IMR-90 (cell line): ENCODE measurements around the gene ZGRF1. TPM values are rescaled to one million over a fixed set of nuclear protein-coding genes. Genes with fewer than 3 reads are reported as not detected.

Experiments used
- ATAC-seq: fragments of 200-7000 bp; cut with Tn5 transposase; 2 replicates; pipeline ENCODE4 v1.9.1; 2020; ENCODE audit warnings: low read depth, mild to moderate bottlenecking, moderate library complexity
- BruUV-seq: library from RNA; stranded (reverse); fragments of 400-500 nt; replicated peaks from 2 replicates; lab custom pipeline; 2021; lab: Mats Ljungman, UMichigan
- CTCF ChIA-PET: fragments of 300-600 bp; formaldehyde crosslinking; extraction: SDS; loops from one replicate; lab custom pipeline; 2021; ENCODE audit warnings: antibody characterized with exemption; lab: Yijun Ruan, JAX
- POLR2A ChIA-PET: fragments of 300-600 bp; sonication (Branson Sonifier 250); formaldehyde crosslinking; loops from one replicate; lab custom pipeline; 2022; ENCODE audit warnings: antibody characterized with exemption; ENCODE audit not compliant: unreplicated experiment; lab: Charles Lee
- DNase-seq: peaks from one replicate; pipeline ENCODE4 v3.0.0; 2013
- H2AFZ ChIP-seq: replicated peaks from 2 replicates; pipeline ENCODE3; 2013; ENCODE audit warnings: low read length, mild to moderate bottlenecking; ENCODE audit not compliant: poor library complexity
- H2AK5ac ChIP-seq: 2 replicates; pipeline ENCODE4 v1.6.1; 2013; ENCODE audit warnings: low read depth, low read length, inconsistent platforms
- H2AK9ac ChIP-seq: replicated peaks from 2 replicates; pipeline ENCODE3; 2013; ENCODE audit warnings: mild to moderate bottlenecking, low read depth, low read length, moderate library complexity; ENCODE audit not compliant: poor library complexity
- H2BK120ac ChIP-seq: 2 replicates; pipeline ENCODE4 v1.6.1; 2013; ENCODE audit warnings: low read depth, low read length, inconsistent platforms
- H2BK15ac ChIP-seq: 3 replicates; pipeline ENCODE4 v1.6.1; 2013; ENCODE audit warnings: low read depth, low read length, inconsistent platforms
- H2BK20ac ChIP-seq: 2 replicates; pipeline ENCODE4 v1.6.1; 2013; ENCODE audit warnings: low read depth, mild to moderate bottlenecking, inconsistent platforms, low read length, moderate library complexity
- H2BK5ac ChIP-seq: 2 replicates; pipeline ENCODE4 v1.6.1; 2013; ENCODE audit warnings: mild to moderate bottlenecking, low read depth, low read length, inconsistent platforms; ENCODE audit not compliant: poor library complexity, severe bottlenecking
- H3K14ac ChIP-seq: replicated peaks from 2 replicates; pipeline ENCODE4 v1.6.1; 2013; ENCODE audit warnings: low read depth, low read length, inconsistent platforms
- H3K18ac ChIP-seq: 2 replicates; pipeline ENCODE4 v1.6.1; 2013; ENCODE audit warnings: low read depth, low read length, control low read depth
- H3K23ac ChIP-seq: 2 replicates; pipeline ENCODE4 v1.6.1; 2013; ENCODE audit warnings: low read depth, low read length, inconsistent platforms
- H3K27ac ChIP-seq: 2 replicates; pipeline ENCODE4 v1.5.1; 2013; ENCODE audit warnings: mild to moderate bottlenecking, control low read depth, low read length; ENCODE audit not compliant: insufficient read depth
- H3K27me3 ChIP-seq: 2 replicates; pipeline ENCODE4 v1.6.1; 2013; ENCODE audit warnings: low read length; ENCODE audit not compliant: control insufficient read depth, insufficient read depth
- H3K36me3 ChIP-seq: 2 replicates; pipeline ENCODE4 v1.6.1; 2013; ENCODE audit warnings: low read length, mixed read lengths; ENCODE audit not compliant: control insufficient read depth, insufficient read depth
- H3K4ac ChIP-seq: 2 replicates; pipeline ENCODE4 v1.6.1; 2013; ENCODE audit warnings: low read depth, low read length, inconsistent platforms
- H3K4me1 ChIP-seq: 2 replicates; pipeline ENCODE4 v1.6.1; 2013; ENCODE audit warnings: low read length, mixed read lengths; ENCODE audit not compliant: control insufficient read depth, insufficient read depth
- H3K4me2 ChIP-seq: 2 replicates; pipeline ENCODE4 v1.6.1; 2013; ENCODE audit warnings: low read depth, mild to moderate bottlenecking, control low read depth, low read length, moderate library complexity
- H3K4me3 ChIP-seq: 2 replicates; pipeline ENCODE4 v1.5.1; 2013; ENCODE audit warnings: low read depth, mild to moderate bottlenecking, control low read depth, low read length, moderate library complexity; ENCODE audit not compliant: insufficient read depth
- H3K56ac ChIP-seq: 2 replicates; pipeline ENCODE4 v1.6.1; 2013; ENCODE audit warnings: low read length, inconsistent platforms; ENCODE audit not compliant: insufficient read depth; ENCODE audit errors: extremely low read depth
- H3K79me1 ChIP-seq, 2 experiments: 2 replicates each; pipeline ENCODE4 v1.6.1; 2013; ENCODE audit warnings: low read length in 2 of 2, inconsistent platforms in 1 of 2, low read depth in 1 of 2
- H3K9ac ChIP-seq: 2 replicates; pipeline ENCODE4 v1.6.1; 2013; ENCODE audit warnings: low read depth, low read length, control low read depth
- H3K9me1 ChIP-seq: 2 replicates; pipeline ENCODE4 v1.6.1; 2013; ENCODE audit warnings: low read length, inconsistent platforms; ENCODE audit not compliant: insufficient read depth
- H3K9me3 ChIP-seq: 2 replicates; pipeline ENCODE4 v1.6.1; 2013; ENCODE audit warnings: low read length; ENCODE audit not compliant: control insufficient read depth, insufficient read depth
- H4K20me1 ChIP-seq: 2 replicates; pipeline ENCODE4 v1.6.1; 2013; ENCODE audit warnings: low read length, inconsistent platforms; ENCODE audit not compliant: insufficient read depth
- H4K5ac ChIP-seq: 2 replicates; pipeline ENCODE4 v1.6.1; 2013; ENCODE audit warnings: mild to moderate bottlenecking, low read depth, low read length, control low read depth
- H4K8ac ChIP-seq, 2 experiments: 2 replicates each; pipeline ENCODE4 v1.6.1; 2013; ENCODE audit warnings: low read depth in 2 of 2, low read length in 2 of 2, control low read depth in 1 of 2, inconsistent platforms in 1 of 2
- H4K91ac ChIP-seq: 2 replicates; pipeline ENCODE4 v1.6.1; 2013; ENCODE audit warnings: low read depth, low read length, inconsistent platforms; ENCODE audit not compliant: insufficient read depth
- BHLHE40 ChIP-seq: fragments of 150-350 bp; IDR thresholded peaks from 2 replicates; pipeline ENCODE4 v1.6.1; 2016; ENCODE audit warnings: mild to moderate bottlenecking, low read depth, low read length
- CEBPB ChIP-seq: IDR thresholded peaks from 2 replicates; pipeline ENCODE4 v1.6.1; 2012; ENCODE audit warnings: low read depth, low read length, improper control_type of control experiment
- CHD1 ChIP-seq: IDR thresholded peaks from 2 replicates; pipeline ENCODE4 v1.6.1; 2012; ENCODE audit warnings: low read depth, low read length, improper control_type of control experiment
- CTCF ChIP-seq: conservative IDR thresholded peaks from 2 replicates; pipeline ENCODE4 v1.5.1; 2012; ENCODE audit warnings: mild to moderate bottlenecking, low read depth, low read length, improper control_type of control experiment
- ELK1 ChIP-seq: fragments of 150-350 bp; IDR thresholded peaks from 2 replicates; pipeline ENCODE4 v1.6.1; 2016; ENCODE audit warnings: low read depth, mild to moderate bottlenecking, low read length, moderate library complexity, borderline replicate concordance
- FOS ChIP-seq: fragments of 150-350 bp; IDR thresholded peaks from 2 replicates; pipeline ENCODE4 v1.6.1; 2016; ENCODE audit warnings: low read depth, low read length
- MAFK ChIP-seq: IDR thresholded peaks from 2 replicates; pipeline ENCODE4 v1.6.1; 2012; ENCODE audit warnings: low read depth, low read length, improper control_type of control experiment
- MAZ ChIP-seq: IDR thresholded peaks from 2 replicates; pipeline ENCODE4 v1.6.1; 2012; ENCODE audit warnings: low read depth, mild to moderate bottlenecking, low read length, improper control_type of control experiment, moderate library complexity, borderline replicate concordance
- MXI1 ChIP-seq: IDR thresholded peaks from 2 replicates; pipeline ENCODE4 v1.6.1; 2012; ENCODE audit warnings: low read depth, mild to moderate bottlenecking, low read length, moderate library complexity, borderline replicate concordance
- NFE2L2 ChIP-seq: fragments of 150-350 bp; IDR thresholded peaks from 2 replicates; pipeline ENCODE4 v1.6.1; 2016; ENCODE audit warnings: low read depth, mild to moderate bottlenecking, low read length
- POLR2A ChIP-seq: IDR thresholded peaks from 2 replicates; pipeline ENCODE4 v1.6.1; 2012; ENCODE audit warnings: mild to moderate bottlenecking, low read depth, low read length
- RAD21 ChIP-seq: IDR thresholded peaks from 2 replicates; pipeline ENCODE4 v1.6.1; 2012; ENCODE audit warnings: low read length, improper control_type of control experiment
- RCOR1 ChIP-seq: IDR thresholded peaks from 2 replicates; pipeline ENCODE4 v1.6.1; 2012; ENCODE audit warnings: mild to moderate bottlenecking, low read length, improper control_type of control experiment; ENCODE audit not compliant: insufficient replicate concordance
- RFX5 ChIP-seq: IDR thresholded peaks from 2 replicates; pipeline ENCODE4 v1.8.0; 2012; ENCODE audit warnings: low read depth, mild to moderate bottlenecking, low read length, moderate library complexity
- SMC3 ChIP-seq: fragments of 150-350 bp; IDR thresholded peaks from 2 replicates; pipeline ENCODE4 v1.6.1; 2016; ENCODE audit warnings: low read depth, mild to moderate bottlenecking, antibody characterized with exemption, low read length, moderate library complexity
- USF2 ChIP-seq: fragments of 150-350 bp; IDR thresholded peaks from 2 replicates; pipeline ENCODE4 v1.6.1; 2017; ENCODE audit warnings: mild to moderate bottlenecking, antibody characterized with exemption, low read length, low read depth
- WGBS, 2 experiments: methylation state at CpG; one replicate each; pipeline versions ENCODE4 v1.1.5 to v1.1.7; 2013; ENCODE audit warnings: missing lambda C conversion rate in 2 of 2; ENCODE audit not compliant: insufficient read length in 1 of 2; ENCODE audit errors: extremely low coverage in 2 of 2; 5-methylcytosine and 5-hydroxymethylcytosine counted together
- dilution Hi-C: fragments of 300-500 bp; cut with HindIII; formaldehyde crosslinking; loops from one replicate; pipeline ENCODE4 v1.14.3; 2018; ENCODE audit warnings: low sequenced_read_pairs; ENCODE audit not compliant: unreplicated experiment
- in situ Hi-C: fragments of 300-500 bp; cut with MboI; formaldehyde crosslinking; loops from 3 replicates; pipeline ENCODE4 v1.14.3; 2019; ENCODE audit warnings: low sequenced_read_pairs, inconsistent platforms, mixed read lengths
- intact Hi-C: fragments of 100-400 bp; cut with micrococcal nuclease; formaldehyde crosslinking; loops from 2 replicates; pipeline ENCODE4 v1.10.0; 2022
- polyA plus RNA-seq, 3 experiments: library from polyadenylated mRNA; depleted of rRNA; stranded (reverse); fragments of >200 nt; gene quantifications; 2 replicates each; pipeline ENCODE4 v1.2.3, GENCODE V29; 2012; ENCODE audit warnings: low replicate concordance in 1 of 3
- total RNA-seq: library from RNA; depleted of rRNA; stranded (reverse); fragments of >200 nt; gene quantifications from 2 replicates; pipeline ENCODE4 v1.2.3, GENCODE V29; 2012

Gene ZGRF1
- total and polyA plus RNA-seq, 2 of the 4 experiments (the other 2 are of a cell fraction): 2.8 to 5.6 TPM

- ATAC-seq (no peak), DNase-seq (no peak)
- CTCF ChIA-PET: interaction anchor here (0.7 kb wide), 1 partner anchor 35 kb away, joined by 3 read pairs; no protein-coding TSS in a partner anchor
- no peaks in the 10 kb centered on the region for H3K9me3 ChIP-seq
- dilution Hi-C loops (no loop called here), in situ Hi-C loops (no loop called here), intact Hi-C loops (no loop called here)
- no peak overlapping the region for H3K18ac ChIP-seq
- no peak overlapping the region for H2AFZ ChIP-seq
- no peak overlapping the region for H2AK5ac ChIP-seq
- POLR2A ChIA-PET: no interaction called here
- H3K4ac ChIP-seq: no peak overlapping the region
- no peak overlapping the region for H4K5ac ChIP-seq
- no peak overlapping the region for H4K8ac ChIP-seq
- H4K91ac ChIP-seq: no peak overlapping the region
- H3K27me3 ChIP-seq: no peaks in the 10 kb centered on the region
- H3K4me3 ChIP-seq: no peak overlapping the region
- no peaks in the 10 kb centered on the region for H3K9me1 ChIP-seq
- 100% methylated on average over 1 of the region's 2 CpGs; no CpG with 5 or more reads in 1 of the 2 experiments for WGBS, 2 experiments
- H3K27ac ChIP-seq: no peak overlapping the region
- no peak overlapping the region for H3K56ac ChIP-seq
- no peak overlapping the region for H3K14ac ChIP-seq
- H2BK15ac ChIP-seq: no peak overlapping the region
- H3K79me1 ChIP-seq: no peaks in the 10 kb centered on the region
- H2AK9ac ChIP-seq: no peak overlapping the region
- H3K4me2 ChIP-seq: no peak overlapping the region
- no peaks in the 10 kb centered on the region for H4K20me1 ChIP-seq
- TF ChIP-seq CHD1: no peak
- no peak for TF ChIP-seq CEBPB
- no peak for TF ChIP-seq POLR2A
- TF ChIP-seq MAFK: no peak
- no peak for TF ChIP-seq MXI1
- TF ChIP-seq RCOR1: no peak
- TF ChIP-seq NFE2L2: no peak
- TF ChIP-seq RFX5: no peak
- TF ChIP-seq CTCF: no peak
- no peak for TF ChIP-seq BHLHE40
- TF ChIP-seq FOS: no peak
- no peak for TF ChIP-seq ELK1
- TF ChIP-seq MAZ: no peak
- no peak for TF ChIP-seq RAD21
- TF ChIP-seq SMC3: no peak
- no peak for TF ChIP-seq USF2
- no TSS peak for BruUV-seq
- no peaks in the 10 kb centered on the region for H3K36me3 ChIP-seq
- H2BK120ac ChIP-seq: no peak overlapping the region
- H3K9ac ChIP-seq: no peak overlapping the region
- H2BK5ac ChIP-seq: no peak overlapping the region
- no peaks in the 10 kb centered on the region for H3K4me1 ChIP-seq
- no peak overlapping the region for H2BK20ac ChIP-seq
- no peak overlapping the region for H3K23ac ChIP-seq
Measured at GRCh38 chr4:112560084-112560483, 76.6 kb downstream of the ZGRF1 start.
